Caki2 (cell line): ENCODE data around the gene MMD. TPM values are rescaled to one million over a fixed set of nuclear protein-coding genes. Genes with fewer than 3 reads are reported as not detected.

ENCODE experiments used
- total RNA-seq: library from RNA; depleted of rRNA; stranded (reverse); fragments of >200 nt; shearing (Covaris generic); gene quantifications from 2 replicates; pipeline ENCODE4 v1.2.3, GENCODE V29; 2014; ENCODE audit warnings: low replicate concordance; rRNA removed

Gene MMD
- total RNA-seq, 1 experiment from 2014 or later: 23.6 TPM

Other genes with a start within 250 kb of the MMD start
- 4.1 and 6.0 TPM in 2 replicates for gene HLF, start 156.9 kb downstream of the MMD start, total RNA-seq
- gene SMIM36, start 89.6 kb upstream of the MMD start, total RNA-seq: not detected in 2 replicates